Measurements from ENCODE around the gene SPTB. TPM values are rescaled to one million over a fixed set of nuclear protein-coding genes. Genes with fewer than 3 reads are reported as not detected.

Gene SPTB
- total RNA-seq, 1 experiment from 2014 or later: 0.10 TPM

- DNase-seq (ENCODE audit: extremely low read depth, low read depth): no peak
Observed at GRCh38 chr14:64768401-64769095, 111.2 kb downstream of the SPTB start.

GRCh38 chr14:64767215-64767964 lies 112.3 kb downstream of the SPTB start:
- no peak for DNase-seq (ENCODE audit: extremely low read depth, low read depth)

GRCh38 chr14:64766430-64767151 lies 113.1 kb downstream of the SPTB start:
- no peak for DNase-seq (ENCODE audit: extremely low read depth, low read depth)

GRCh38 chr14:64765740-64766302 lies 113.9 kb downstream of the SPTB start:
- no peak for DNase-seq (ENCODE audit: extremely low read depth, low read depth)

- DNase-seq (ENCODE audit: extremely low read depth, low read depth): peak; percentile 72
Observed at GRCh38 chr14:64764641-64765520, 114.8 kb downstream of the SPTB start.

- DNase-seq (ENCODE audit: extremely low read depth, low read depth): no peak
Observed at GRCh38 chr14:64763801-64764621, 115.7 kb downstream of the SPTB start.

GRCh38 chr14:64763085-64763782 lies 116.5 kb downstream of the SPTB start:
- DNase-seq (ENCODE audit: extremely low read depth, low read depth): no peak

GRCh38 chr14:64762044-64763034 lies 117.4 kb downstream of the SPTB start:
- DNase-seq (ENCODE audit: extremely low read depth, low read depth): peak; percentile 64

- DNase-seq (ENCODE audit: extremely low read depth, low read depth): peak; percentile 25
Observed at GRCh38 chr14:64761441-64762043, 118.2 kb downstream of the SPTB start.

- DNase-seq (ENCODE audit: extremely low read depth, low read depth): no peak
Observed at GRCh38 chr14:64760916-64761315, 118.8 kb downstream of the SPTB start.

GRCh38 chr14:64760146-64760755 lies 119.5 kb downstream of the SPTB start:
- DNase-seq (ENCODE audit: extremely low read depth, low read depth): peak; percentile 58

GRCh38 chr14:64759555-64759938 lies 120.2 kb downstream of the SPTB start:
- DNase-seq (ENCODE audit: extremely low read depth, low read depth): no peak

GRCh38 chr14:64758691-64759554 lies 120.8 kb downstream of the SPTB start:
- DNase-seq (ENCODE audit: extremely low read depth, low read depth): peak; percentile 46

GRCh38 chr14:64758025-64758521 lies 121.6 kb downstream of the SPTB start:
- no peak for DNase-seq (ENCODE audit: extremely low read depth, low read depth)

GRCh38 chr14:64757601-64758000 lies 122.1 kb downstream of the SPTB start:
- DNase-seq (ENCODE audit: extremely low read depth, low read depth): no peak
